IPS-11a (cell line): ENCODE results near the gene TICAM1.
"Not testable (repeated sequence)": the region's sequence is repeated elsewhere in the genome, so short reads cannot be mapped to it uniquely, and the experiment has no call there.

Experiments used
- H3K4me3 ChIP-seq: one replicate; pipeline ENCODE4 v1.5.1; 2013; ENCODE audit warnings: low read depth, low read length, control low read depth

Gene TICAM1

DNA sequence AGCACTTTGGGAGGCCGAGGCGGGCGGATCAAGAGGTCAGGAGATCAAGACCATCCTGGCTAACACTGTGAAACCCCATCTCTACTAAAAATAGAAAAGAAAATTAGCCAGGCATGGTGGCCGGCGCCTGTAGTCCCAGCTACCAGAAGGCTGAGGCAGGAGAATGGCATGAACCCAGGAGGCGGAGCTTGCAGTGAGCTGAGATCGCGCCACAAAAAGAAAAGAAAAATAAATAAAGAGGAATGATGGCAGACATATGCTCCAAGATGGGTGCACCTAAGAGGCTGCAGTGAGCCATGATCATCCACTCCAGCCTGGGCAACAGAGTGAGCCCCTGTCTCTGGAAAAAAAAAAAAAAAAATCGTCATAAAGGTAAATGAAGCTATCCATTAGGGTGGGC, 14.5 kb upstream of the TICAM1 start:
- H3K4me3 ChIP-seq: not testable (repeated sequence)

DNA sequence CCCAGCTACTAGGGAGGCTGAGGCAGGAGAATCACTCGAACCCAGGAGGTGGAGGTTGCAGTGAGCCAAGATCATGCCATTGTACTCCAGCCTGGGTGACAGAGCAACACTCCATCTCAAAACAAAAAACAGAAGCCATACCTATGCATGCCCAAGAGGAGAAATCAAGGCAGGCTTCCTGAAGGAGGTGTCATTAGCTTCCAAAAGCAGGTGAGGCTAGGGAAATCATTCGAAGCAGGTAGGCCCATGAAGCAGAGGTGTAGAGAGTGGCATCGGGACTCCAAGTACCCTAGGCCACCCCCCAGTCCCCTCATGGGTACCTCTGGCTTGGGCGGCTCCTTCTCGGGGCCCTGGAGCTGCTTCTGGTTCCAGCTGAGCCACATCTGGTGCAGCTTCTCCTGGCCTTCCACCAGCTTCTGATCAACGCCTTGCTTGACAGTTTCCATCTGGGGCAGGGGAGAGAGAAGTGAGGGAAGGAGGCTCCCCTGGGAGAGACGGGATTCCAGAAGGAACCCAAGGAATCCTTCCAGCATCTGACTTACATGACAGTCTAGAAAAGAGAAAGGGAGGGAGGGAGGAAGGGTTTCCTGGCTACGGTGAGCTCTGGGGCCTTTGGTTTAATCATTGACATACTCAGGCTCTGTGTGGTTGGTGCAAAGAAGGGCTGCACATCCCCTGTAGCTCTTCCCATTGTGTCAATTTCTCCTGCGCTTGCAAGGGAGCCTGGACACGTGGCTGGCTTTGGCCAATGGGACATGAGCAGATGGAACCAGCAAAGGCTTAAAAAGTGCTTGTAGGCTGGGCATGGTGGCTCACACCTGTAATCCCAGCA, 13.1 kb upstream of the TICAM1 start:
- no peak overlapping the region for H3K4me3 ChIP-seq

DNA sequence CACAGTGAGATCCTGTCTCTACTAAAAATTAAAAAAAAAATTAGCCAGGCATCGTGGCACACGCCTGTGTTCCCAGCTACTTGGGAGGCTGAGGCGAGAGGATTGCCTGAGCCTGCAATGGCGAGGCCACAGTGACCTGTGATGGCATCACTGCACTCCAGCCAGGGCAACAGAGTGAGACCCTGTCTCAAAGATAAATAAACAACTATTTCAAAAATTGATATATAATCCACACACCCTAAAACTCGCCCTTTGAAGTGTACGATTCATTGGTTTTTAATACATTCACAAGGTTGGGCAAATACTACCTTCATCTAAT, 12.1 kb upstream of the TICAM1 start:
- no peak overlapping the region for H3K4me3 ChIP-seq

DNA sequence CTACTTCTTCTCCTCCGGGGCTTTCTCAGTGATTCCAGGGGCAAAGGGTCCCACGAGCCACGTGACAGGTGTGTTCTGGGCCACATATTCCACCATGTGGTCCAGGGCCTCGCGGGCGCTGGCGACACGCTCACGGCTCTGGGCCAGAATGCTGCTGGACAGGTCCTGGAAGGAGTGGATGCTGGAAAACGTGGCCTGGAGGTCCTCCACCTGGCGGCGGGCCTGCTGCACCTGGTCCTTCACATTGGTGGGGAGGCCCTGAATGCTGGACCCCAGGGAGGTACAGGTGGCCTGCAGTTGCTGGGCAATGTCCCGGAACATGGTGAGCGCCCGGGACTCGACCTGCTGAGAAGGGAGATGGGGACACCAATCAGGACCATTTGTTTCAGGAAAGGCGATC, 7.7 kb upstream of the TICAM1 start:
- no peak overlapping the region for H3K4me3 ChIP-seq

DNA sequence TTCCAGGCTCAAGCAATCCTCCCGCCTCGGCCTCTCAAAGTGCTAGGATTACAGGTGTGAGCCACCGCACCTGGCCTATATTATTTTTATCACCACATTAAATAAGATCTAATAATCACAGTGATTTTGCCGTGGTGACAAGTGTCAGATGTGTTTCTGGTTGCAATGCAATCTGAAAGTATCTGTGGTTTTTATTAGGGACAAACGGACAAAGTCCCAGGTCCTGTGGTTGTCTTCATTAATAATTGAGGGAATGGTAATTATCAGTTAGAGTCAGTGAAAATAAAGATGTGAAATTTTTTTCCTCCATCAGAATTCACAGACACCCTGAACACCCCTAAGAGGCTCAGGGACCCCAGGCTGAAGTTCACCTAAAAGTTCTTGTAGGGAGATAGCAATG, 1.3 kb upstream of the TICAM1 start:
- no peak overlapping the region for H3K4me3 ChIP-seq

DNA sequence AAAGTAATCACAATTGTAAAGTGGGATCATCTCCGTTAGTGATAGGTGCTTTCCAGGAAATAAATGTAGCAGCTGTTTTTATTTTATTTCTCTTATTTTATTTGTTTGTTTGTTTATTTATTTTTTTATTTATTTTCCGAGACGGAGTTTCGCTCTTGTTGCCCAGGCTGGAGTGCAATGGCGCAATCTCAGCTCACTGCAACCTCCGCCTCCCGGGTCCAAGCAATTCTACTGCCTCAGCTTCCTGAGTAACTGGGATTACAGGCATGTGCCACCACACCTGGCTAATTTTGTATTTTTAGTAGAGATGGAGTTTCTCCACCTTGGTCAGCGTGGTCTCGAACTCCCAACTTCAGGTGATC, 448 bp upstream of the TICAM1 start:
- H3K4me3 ChIP-seq: peak overlapping the region; percentile 48

DNA sequence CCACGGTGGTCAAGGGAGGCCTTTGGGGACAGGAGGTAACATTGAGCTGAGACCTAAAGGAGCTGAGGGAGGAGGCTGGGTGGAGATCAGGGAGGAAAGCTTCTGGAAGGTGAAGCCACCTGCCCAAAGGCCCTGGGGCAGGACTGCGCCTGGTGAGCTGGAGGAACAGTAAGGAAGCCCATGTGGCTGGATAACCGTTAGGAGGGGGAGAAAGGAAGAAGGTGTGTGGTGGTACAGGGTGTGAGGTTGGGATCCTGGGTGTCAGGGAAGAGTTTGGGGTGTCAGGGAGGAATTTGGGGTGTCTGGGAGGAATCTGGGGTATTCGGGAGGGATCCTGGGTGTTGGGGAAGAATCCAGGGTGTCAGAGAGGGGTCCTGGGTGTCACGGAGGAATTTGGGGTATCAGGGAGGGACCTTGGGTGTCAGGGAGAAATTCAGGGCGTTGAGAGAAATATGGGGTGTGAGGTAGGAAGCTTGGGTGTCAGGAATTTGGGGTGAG, 695 bp downstream of the TICAM1 start:
- no peak overlapping the region for H3K4me3 ChIP-seq

DNA sequence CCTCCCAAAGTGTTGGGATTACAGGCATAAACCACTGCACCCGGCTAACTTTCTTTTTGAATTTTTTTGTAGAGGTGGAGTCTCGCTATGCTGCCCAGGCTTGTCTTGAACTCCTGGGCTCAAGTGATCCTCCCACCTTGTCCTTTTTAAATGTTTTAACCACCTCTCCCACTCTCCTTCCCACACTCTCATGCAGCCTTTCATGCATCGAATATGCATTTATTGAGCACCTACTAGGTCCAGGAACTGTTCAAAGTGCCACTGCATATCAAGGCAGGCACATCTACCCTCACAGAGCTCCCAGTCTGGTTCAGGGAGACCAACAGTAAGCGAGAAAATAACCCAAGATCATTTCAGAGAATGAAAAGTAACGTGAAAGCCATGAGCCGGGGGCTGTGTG, 1.2 kb downstream of the TICAM1 start:
- no peak overlapping the region for H3K4me3 ChIP-seq

DNA sequence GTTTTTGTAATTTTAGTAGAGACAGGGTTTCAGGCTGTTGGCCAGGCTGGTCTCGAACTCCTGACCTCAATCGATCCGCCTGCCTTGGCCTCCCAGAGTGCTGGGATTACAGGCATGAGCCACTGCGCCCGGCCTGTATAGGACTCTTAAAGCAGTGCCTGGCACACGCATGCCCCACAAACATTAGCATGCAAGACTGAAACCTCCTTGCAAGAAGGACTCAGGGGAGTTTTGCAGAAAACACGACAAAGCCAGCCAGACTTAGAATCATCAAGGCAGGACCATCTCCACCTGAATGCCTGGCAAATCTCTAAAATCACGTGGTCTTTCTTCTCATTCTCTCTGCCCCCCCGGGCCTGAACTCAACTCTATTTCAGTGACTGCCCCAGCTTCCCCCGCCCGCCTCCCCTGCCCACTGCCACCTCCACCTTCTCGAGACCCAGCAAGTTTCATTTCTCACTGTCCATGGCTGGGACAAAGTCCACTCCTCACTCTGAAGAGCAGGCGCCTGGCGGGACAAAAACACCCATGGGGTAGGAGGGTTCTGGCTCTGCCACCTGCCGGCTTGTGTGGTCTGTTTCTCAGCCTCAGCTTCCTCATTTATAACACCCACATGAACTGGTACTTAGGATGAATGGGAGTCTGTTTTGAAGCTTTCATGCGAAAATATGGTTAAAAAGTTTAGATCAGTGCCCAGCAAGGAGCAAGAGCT, 2.4 kb downstream of the TICAM1 start:
- H3K4me3 ChIP-seq: no peak overlapping the region

DNA sequence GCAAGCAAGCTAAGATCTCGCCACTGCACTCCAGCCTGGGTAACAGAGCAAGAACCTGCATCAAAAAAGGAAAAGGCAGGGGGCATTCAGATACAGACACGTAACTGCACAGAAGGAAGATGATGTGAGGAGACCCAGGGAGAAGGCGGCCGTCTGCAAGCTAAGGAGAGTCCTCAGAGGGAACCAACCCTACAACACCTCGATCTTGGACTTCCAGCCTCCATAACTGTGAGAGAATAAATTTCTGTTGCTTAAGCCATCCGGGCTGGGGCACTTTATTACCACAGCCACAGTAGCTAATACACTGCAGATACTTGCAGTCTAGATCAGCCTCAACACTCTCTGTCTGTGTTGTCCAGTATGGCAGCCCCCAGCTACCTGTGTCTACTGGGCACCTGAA, 7.9 kb downstream of the TICAM1 start:
- H3K4me3 ChIP-seq: no peak overlapping the region

DNA sequence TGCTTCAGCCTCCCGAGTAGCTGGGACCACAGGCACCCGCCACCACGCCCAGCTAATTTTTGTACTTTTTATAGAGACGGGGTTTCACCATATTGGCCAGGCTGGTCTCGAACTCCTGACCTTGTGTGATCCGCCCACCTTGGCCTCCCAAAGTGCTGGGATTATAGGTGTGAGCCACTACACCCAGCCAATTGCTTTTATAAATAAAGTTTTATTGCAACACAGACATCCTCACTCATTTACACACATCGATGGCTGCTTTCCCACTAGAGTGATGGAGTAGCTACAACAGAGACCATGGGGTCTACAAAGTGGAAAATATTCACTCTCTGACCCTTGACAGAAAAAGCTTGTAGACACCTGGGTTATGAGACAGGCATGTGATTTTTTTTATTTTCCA, 9.2 kb downstream of the TICAM1 start:
- H3K4me3 ChIP-seq: not testable (repeated sequence)

DNA sequence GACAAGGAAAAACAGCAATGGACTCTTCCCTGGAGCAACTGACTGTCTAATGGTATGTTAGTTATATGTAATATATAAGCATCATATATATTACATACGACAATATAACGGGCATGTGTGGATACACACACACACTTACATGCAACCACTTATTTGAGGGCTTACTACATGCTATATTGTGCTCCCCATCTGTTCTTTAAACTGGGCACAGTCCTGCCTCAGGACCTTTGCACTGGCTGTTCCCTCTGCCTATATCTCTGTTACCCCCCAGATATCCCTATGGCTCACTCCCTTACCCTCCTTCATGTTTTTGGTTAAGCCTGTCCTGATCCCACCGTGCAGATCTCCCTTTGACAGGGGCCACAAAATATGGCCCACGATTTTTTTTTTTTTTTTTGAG, 10.2 kb downstream of the TICAM1 start:
- no peak overlapping the region for H3K4me3 ChIP-seq

DNA sequence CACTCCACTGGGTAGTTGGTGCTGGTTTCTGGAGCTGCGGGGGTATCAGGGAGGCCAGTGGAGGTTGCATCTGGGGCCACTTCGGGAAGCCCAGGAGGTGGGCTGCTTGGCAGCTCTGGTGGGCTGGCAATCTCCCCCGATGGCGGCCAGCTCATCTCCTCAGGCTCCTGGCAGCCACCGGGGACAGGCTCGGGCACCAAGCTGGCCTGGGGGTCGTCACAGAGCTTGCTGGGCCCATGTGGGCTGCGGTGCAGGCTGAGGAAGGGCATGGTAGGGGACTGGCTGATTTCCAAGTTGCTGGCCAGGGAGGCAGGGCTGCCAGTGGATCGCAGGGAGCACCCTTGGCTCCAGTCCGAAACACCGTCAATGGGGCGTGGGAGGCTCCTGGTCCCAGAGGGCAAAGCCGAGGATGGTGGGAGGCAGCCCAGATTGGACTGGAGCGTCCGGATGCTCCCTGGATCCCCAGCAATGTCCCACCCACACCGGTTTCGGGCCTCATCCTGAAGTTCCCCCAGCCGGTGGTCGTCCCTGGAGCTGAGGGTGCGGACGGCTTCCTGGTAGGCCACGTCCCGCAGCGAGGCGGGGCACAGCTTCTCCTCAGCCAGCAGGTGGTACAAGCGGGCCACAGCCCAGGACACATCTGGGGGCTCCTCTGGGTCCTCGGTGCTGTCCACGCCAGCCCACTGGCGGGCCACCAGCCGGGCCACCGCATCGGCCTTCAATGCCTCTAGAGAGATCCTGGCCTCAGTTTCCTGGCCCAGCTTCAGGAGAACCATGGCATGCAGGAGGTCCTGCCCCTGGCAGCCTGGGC, 13.8 kb downstream of the TICAM1 start:
- no peak overlapping the region for H3K4me3 ChIP-seq

DNA sequence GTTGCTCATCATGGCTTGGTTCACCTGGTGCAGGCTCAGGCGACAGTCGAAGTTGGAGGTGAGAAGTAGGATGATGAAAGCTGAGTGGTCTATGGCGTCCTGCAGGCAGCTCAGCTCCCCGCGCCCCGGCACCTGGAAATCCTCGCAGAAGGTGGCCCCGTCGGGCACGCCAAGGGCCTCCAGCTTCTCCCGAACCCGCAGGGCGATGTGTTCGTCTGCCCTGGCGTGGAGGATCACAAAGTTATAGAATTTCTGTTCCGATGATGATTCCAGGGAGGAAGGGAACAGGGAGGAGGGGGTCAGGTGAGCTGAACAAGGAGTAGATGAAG, 14.6 kb downstream of the TICAM1 start:
- no peak overlapping the region for H3K4me3 ChIP-seq

DNA sequence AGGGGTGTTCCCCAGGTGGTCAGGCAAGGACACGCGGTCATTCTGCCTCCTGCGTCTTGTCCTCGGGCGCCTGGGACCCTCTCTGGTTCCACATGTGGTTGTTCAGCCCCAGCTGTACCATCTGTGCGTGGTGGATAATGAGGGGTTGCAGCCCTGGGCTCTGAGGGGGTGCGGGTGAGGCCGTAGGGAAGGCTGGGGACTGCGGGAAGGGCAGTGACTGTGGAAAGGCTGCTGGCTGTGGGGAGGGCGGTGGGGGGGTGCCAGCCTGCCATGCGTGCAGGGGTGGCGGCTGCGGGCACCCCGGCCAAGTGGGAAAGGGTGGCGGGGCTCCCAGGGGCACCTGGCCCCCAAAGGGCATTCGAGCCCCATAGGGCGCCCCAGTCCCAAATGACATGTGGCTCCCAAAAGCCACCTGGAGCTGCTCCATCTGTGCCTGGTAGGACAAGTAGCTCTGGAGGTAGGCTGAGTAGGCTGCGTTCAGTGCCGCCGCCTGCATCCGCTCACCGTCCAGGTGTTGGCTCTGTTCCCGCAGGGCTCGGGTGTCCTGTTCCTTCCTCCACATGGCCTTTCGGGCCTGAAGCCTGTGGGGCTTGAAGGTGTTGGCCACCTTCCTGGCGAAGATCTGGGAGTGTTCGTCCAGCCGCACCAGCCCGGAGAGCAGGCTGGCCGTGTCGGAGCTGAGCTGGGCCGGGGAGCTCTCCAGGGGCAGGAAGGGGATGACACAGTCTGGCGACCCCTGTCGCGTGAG, 15.1 kb downstream of the TICAM1 start:
- no peak overlapping the region for H3K4me3 ChIP-seq

DNA sequence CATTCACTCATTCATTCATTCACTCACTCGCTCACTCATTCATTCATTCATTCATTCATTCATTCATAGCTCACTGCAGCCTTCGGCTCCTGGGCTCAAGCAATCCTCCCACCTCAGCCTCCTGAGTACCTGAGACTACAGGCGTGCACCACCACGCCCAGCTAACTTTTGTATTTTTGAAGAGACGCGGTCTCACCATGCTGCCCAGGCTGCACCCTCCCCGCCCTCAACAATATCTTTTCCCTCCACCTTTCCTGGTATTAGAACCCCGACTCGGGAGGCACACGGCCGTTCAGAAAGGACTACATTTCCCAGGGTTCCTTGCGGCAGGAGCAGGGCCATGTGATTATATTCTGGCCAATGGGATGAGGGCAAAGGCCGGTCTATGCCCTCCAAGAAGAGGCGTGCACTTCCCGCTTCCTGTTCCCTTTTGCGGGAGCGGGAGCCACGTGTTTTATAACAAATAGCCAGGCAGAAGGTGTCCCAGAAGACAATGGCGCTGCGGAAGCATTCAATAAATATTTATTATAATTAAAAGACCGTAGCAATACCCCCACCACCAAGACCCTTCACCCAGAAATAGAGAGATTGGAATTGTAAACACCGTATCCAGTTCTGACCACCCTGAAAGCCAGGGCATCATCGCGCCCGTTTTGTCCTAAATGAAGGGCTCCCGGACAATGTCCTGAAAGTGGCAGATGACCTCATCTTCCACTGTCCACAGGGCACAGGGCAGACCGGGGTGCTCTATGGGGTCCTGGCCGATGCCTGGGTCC, 15.9 kb downstream of the TICAM1 start:
- no peak overlapping the region for H3K4me3 ChIP-seq

DNA sequence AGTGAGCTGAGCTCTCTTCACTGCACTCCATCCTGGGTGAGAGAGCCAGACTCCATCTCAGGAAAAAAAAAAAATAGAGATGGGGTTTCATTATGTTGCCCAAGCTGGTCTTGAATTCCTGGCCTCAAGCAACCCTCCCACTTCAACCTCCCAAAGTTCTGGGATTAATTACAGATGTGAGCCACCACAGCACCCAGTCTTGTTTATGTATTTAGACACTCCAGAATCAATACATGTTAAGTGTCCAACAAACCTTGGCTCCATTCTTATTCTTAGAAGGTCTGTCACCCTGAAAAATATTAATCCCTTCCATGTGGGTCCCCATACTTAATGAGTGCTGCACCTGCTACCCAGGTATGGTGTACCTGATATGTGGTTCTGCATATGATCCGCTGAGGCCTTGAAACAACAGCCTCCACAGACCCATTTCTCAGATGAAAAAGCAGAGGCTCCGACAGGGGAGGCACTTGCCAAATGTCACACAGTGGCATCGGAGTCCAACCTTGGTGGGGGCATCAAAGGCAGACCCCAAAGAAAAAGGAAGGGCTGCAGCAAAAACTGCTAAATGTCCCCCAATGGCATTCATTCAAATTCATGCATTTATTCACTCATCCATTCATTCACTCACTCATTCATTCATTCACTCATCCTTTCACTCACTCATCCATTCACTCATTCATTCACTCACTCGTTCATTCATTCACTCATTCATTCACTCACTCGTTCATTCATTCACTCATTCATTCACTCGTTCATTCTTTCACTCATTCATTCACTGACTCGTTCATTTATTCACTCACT, 16.7 kb downstream of the TICAM1 start:
- no peak overlapping the region for H3K4me3 ChIP-seq

DNA sequence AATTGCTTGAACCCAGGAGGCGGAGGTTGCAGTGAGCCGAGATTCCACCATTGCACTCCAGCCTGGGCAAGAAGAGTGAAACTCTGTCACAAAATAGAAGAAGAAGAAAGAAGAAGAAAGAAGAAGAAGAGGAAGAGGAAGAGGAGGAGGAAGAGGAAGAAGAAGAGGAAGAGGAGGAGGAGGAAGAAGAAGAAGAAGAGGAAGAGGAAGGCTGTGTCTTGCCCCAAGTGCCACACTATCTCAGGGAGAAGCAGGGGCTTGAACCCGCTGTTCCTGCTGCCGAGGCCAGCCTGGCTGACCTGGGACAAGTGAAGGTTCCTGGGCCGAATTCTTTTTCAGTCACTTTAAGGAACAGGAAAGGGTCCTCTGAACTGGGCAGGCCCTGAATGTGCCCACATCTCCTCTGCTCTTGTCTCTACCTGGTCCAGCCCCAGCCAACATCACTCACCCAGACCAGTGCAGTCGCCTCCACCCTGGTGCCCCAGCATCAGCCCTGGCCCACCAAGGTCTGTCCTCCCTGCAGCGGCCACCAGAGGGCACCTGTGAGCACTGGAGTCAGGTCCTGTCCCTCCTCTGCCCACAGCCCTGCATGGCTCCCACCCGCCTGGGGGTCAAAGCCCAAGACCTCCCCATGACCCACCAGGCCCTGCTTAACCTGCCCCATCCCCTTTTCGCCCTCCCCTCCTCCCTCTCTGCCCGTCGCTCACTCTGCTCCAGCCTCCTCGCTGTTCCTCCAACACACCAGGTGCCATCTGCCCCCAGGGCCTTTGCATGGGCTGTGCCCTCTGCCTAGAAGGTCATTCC, 20.0 kb downstream of the TICAM1 start:
- no peak overlapping the region for H3K4me3 ChIP-seq

DNA sequence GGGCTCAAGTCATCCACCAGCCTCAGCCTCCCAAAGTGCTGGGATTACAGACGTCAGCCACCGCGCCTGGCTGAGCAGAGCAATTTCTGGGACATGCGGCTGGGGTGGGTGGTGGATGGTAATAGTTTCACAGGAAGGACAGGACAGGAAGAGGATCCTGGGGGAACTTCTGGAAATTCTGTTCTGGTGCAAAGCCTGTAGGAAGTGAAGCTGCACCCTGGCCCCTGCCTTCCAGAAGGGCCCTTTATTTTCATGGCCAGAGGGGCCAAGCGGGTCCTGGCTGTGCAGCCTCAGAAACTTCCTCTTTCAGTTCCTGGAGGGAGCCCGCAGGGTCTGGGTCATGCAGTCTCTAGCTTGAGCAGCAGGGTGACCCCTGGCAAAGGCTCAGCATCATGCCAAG, 24.3 kb downstream of the TICAM1 start:
- no peak overlapping the region for H3K4me3 ChIP-seq
